Cardiac fibroblast (primary cell): Measurements from ENCODE around the gene RRAGC.

Experiments
- DNase-seq, 2 donors: peaks; one replicate each; pipeline versions ENCODE4 v3.0.0 to v3.0.0-alpha.2; 2010; ENCODE audit warnings: low read depth in 2 of 2
- H3K4me3 ChIP-seq, 2 donors: replicated peaks in 1 of 2; 1 replicate in 1 of 2; 2 replicates in 1 of 2; pipeline ENCODE4 v1.5.1; 2011; ENCODE audit warnings: low read depth in 2 of 2, low read length in 2 of 2, mild to moderate bottlenecking in 2 of 2, moderate library complexity in 1 of 2
- TF ChIP-seq, protein P1 (sequence below): IDR thresholded peaks from one replicate; pipeline ENCODE4 v1.5.1; 2011; ENCODE audit warnings: low read depth, mild to moderate bottlenecking, low read length, inconsistent platforms

Gene RRAGC

GRCh38 chr1:38859561-38860453 is at the start of gene RRAGC:
Gene RRAGC, minus strand, starts transcription at chr1:38859772. Its CDS starts 126 bp downstream, at chr1:38859646.
- TF ChIP-seq, protein P1, sequence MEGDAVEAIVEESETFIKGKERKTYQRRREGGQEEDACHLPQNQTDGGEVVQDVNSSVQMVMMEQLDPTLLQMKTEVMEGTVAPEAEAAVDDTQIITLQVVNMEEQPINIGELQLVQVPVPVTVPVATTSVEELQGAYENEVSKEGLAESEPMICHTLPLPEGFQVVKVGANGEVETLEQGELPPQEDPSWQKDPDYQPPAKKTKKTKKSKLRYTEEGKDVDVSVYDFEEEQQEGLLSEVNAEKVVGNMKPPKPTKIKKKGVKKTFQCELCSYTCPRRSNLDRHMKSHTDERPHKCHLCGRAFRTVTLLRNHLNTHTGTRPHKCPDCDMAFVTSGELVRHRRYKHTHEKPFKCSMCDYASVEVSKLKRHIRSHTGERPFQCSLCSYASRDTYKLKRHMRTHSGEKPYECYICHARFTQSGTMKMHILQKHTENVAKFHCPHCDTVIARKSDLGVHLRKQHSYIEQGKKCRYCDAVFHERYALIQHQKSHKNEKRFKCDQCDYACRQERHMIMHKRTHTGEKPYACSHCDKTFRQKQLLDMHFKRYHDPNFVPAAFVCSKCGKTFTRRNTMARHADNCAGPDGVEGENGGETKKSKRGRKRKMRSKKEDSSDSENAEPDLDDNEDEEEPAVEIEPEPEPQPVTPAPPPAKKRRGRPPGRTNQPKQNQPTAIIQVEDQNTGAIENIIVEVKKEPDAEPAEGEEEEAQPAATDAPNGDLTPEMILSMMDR = no peak
- peak within 1 kb of the TSS; percentile 66 to 94 for H3K4me3 ChIP-seq
- peak; percentile 99 for DNase-seq

- TF ChIP-seq, protein P1 = no peak
- H3K4me3 ChIP-seq = no peak overlapping the region
- no peak for DNase-seq
Observed at GRCh38 chr1:38908821-38909220, 49.2 kb upstream of the RRAGC start.

- no peak overlapping the region for H3K4me3 ChIP-seq
- no peak for DNase-seq
- TF ChIP-seq, protein P1 = no peak
Observed at GRCh38 chr1:38905985-38906384, 46.4 kb upstream of the RRAGC start.

GRCh38 chr1:38899560-38899959 is 40.0 kb upstream of the RRAGC start:
- TF ChIP-seq, protein P1 = no peak
- no peak for DNase-seq
- no peak overlapping the region for H3K4me3 ChIP-seq

DNA sequence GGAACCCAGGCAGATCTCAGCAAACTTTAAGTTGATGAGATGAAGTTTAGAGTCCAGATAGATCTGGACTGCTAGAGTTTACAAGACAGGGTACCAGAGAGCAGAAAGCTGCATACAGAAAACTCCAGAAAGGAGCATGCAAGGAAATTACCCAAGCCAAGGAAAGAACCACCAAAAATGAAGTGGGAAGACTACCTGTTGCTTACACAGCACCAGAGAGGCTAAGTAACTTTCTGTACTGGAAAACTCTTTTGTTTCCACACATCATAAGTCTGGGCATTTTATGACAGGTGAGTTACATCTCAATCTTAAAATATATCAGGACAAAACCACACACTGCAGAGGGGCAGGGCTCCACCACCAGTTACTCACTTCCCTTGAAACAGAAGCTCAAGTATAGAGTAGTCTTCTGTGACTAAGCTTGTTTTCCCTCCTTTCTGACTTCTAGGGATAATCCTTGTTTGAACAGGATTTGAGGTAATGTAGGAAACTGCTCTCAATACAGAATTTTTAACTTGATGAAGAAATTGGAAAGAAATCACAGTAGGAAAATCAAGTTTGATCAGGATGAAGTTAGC is 39.2 kb upstream of the RRAGC start:
- TF ChIP-seq, protein P1 = no peak
- peak in 1 of 2 donors; percentile 18 for DNase-seq
- H3K4me3 ChIP-seq = no peak overlapping the region

GRCh38 chr1:38896169-38896568 is 36.6 kb upstream of the RRAGC start:
- DNase-seq = no peak
- TF ChIP-seq, protein P1 = no peak
- no peak overlapping the region for H3K4me3 ChIP-seq
